CD4-positive, alpha-beta T cell treated with Interleukin-10 for 1 hour (primary cell): Measurements from ENCODE around the gene INPP4A.

Source experiments
- DNase-seq: peaks from one replicate; pipeline ENCODE4 v3.0.0-alpha.2; 2020

Gene INPP4A

GRCh38 chr2:98568161-98568956, 123.7 kb downstream of the INPP4A start:
- DNase-seq = no peak

DNA sequence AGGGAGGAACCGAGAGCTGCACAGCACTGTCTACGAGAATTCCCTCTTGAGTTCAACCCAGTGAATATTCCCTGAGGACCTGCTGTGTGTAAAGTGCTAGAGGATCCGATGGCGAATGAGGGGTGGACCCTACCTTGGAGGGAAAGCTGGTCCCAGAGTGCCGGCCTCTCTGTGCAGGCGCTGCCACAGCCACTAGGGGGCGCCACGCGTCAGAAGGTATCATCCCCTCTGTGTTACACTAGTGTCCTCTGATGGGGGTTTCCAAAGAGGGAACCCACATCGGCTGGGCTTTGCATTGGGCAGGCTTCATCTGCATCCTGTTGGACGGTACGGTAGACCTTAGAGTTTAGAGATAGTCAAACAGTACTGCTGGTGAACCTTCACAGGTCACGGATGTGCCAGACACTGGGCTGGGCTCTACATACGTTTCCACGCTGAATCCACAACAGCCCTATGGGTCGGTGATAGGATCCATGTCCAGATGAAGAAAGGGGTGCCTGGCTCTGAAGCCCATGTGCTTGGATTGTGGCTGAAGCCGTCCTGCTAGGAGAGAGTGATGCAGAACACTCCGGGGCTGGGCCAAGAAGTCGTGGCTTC, 124.6 kb downstream of the INPP4A start:
- peak; percentile 69 for DNase-seq

DNA sequence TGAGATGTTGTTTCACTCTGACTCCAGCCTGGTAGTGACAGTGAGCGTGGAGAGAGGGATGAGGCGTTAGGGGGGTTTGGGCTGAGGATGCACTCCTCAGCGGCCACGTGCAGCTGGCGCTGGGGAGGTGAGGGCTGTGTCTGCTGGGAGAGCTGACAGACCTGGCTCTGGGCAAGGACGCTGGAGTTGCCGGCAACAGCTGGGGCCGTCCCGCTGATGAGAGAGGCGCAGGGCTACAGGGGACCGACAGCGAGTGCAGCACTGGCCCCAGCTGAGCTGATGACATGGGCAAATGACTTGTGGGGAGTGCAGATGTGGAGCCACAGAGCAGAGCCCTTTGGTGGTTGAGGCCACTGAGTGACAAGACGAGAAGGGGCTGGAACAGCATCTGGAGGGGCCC, 125.3 kb downstream of the INPP4A start:
- no peak for DNase-seq

- DNase-seq = no peak
These were observed 125.7 kb downstream of the INPP4A start for GRCh38 chr2:98570356-98570755.

- no peak for DNase-seq
These were observed 126.6 kb downstream of the INPP4A start for GRCh38 chr2:98571121-98571701.

DNA sequence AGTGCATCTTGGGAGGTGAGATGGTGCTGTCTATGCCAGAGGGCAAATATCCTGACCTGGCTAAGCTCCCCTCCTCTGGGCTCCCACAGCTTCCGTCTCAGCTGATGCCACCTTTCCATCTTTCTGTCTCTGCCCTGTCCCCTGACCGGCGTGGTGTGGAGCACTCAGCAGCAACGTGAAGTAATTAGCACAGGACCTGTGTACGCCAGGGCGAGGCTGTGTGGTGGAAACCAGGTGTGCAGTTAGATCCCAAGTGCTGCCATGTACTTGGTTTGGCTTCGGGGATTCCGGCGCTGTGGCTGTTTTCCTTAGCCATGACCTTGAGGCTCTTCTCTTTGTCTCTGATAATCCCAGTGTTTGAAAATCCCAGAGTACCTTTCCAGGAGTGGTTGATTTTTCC, 127.1 kb downstream of the INPP4A start:
- DNase-seq = no peak

DNA sequence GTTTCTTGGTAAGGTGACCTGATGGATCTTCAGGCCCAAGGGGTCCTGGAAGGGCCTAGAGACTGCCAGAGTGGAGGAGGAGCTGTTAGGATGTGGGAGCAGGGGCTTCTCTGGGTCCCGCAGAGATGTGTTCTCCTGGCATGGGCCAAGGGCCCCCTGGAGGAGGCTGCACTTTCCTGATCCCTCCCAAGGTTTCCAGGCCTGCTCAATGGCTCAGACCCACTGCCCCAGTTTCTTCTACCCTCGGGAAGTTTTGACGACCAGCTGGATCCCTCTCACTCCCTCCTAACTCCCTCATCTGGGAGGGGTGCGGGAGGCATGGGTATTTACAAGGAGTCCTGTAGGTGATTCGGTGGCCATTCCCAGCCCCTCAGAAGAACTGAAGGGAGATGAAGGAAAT, 127.6 kb downstream of the INPP4A start:
- DNase-seq = no peak

- no peak for DNase-seq
These were observed 128.0 kb downstream of the INPP4A start for GRCh38 chr2:98572676-98573075.

DNA sequence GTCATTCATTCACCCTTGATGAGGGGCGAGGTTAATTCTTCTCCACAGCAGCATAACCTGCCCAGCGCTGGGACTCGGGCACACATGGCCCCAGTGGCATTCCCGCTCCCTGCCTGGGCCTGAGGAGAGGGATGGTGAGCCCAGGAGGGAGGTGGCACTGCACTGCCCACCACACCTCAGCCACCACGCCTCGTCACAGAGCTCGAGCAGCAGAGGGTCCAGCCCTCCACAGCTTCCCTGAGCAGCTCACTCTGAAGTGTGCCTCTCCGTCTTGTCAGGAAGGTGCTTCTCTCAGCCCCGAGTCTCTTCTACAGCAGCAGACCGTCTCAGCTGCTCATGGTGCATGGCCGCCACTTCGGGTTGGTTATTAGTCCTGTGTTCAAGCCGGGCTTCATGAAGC, 128.8 kb downstream of the INPP4A start:
- no peak for DNase-seq

DNA sequence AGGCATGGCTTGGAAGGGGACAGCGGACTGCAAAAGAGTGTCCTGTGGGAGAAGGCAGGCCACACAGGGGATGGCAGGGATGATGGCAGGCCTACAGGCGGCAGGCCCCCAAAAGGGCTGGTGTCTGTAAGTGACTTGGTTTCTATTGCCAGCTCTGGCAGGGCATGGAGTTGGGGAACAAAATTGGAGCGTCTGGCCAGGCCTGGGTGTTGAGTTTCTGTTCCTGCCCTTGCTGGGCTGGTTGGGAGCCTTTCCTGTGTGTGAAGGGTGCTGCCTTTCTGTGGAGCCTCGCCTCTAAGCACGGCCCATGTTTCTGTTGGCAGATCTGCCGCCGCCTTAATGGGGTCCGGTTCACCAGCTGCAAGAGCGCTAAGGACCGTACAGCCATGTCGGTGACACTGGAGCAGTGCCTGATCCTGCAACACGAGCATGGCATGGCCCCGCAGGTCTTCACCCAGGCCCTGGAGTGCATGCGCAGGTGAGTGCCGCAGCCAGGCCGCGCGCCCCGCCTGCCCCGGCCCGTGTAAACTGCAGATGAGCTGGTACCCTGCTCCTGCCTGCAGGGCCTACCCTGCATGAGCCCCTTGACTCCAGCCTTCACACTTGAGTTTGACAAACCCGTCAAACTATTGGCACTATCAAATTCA, 132.1 kb downstream of the INPP4A start:
- DNase-seq = no peak

GRCh38 chr2:98577313-98577712, 132.7 kb downstream of the INPP4A start:
- no peak for DNase-seq

- no peak for DNase-seq
These were observed 133.6 kb downstream of the INPP4A start for GRCh38 chr2:98578231-98578630.

DNA sequence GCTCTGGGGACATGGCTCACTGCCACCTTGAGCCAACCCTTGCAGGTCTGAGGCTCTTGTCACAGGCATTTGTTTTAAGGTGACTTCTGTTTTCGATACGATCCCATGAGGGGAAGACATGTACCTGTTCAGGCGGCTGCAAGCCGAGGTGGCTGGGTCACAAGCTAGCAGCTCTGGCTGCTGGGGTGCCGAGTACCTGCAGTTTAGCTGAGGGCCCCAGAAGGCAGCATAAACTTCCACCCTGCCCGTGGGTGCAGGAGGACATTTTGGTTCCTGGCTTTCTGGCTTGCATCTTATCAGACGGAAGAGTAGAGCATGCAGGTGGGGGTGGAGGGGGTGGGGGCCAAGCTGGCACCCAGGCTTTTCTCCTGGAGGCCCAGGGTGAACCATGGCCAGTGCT, 135.3 kb downstream of the INPP4A start:
- DNase-seq = no peak

- no peak for DNase-seq
These were observed 136.1 kb downstream of the INPP4A start for GRCh38 chr2:98580656-98581284.

DNA sequence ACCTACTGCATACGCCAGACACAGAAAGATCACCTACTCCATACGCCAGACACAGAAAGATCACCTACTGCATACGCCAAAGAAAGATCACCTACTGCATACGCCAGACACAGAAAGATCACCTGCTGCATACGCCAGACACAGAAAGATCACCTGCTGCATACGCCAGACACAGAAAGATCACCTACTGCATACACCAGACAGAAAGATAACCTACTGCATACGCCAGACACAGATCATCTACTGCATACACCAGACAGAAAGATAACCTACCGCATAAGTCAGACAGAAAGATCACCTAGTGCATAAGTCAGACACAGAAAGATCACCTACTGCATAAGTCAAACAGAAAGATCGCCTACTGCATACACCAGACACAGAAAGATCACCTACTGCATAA, 137.9 kb downstream of the INPP4A start:
- DNase-seq = no peak

- no peak for DNase-seq
These were observed 138.6 kb downstream of the INPP4A start for GRCh38 chr2:98583276-98583675.

GRCh38 chr2:98583816-98584618, 139.4 kb downstream of the INPP4A start:
- no peak for DNase-seq

- no peak for DNase-seq
These were observed 140.7 kb downstream of the INPP4A start for GRCh38 chr2:98585386-98585785.

DNA sequence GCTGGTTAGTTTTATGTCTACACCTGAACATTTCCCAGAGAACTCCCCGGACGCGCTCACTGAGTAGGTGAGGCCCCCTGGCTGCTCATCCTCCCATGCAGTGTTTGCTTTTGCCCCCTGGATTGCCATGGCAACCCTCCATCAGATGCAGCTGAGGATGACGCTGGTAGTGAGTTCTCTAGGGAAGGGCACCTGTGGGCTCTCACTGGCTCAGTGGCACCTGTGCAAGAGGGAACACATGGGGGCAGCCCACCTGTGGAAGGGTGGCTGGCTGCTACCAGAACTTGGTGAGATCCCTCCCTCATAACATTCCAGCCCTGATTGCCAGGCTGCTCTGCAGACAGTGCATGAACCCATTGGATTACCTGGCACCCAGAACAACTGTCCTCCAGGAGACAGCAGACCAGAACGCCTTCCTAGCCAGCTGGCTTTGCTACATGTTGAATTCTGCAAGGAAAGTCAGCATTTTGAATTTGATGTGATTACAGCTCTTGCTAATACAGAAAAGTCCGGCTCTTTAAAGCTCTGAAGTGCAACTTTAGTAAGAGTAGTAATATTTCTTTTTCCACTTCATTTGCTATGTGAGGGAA, 142.0 kb downstream of the INPP4A start:
- no peak for DNase-seq

DNA sequence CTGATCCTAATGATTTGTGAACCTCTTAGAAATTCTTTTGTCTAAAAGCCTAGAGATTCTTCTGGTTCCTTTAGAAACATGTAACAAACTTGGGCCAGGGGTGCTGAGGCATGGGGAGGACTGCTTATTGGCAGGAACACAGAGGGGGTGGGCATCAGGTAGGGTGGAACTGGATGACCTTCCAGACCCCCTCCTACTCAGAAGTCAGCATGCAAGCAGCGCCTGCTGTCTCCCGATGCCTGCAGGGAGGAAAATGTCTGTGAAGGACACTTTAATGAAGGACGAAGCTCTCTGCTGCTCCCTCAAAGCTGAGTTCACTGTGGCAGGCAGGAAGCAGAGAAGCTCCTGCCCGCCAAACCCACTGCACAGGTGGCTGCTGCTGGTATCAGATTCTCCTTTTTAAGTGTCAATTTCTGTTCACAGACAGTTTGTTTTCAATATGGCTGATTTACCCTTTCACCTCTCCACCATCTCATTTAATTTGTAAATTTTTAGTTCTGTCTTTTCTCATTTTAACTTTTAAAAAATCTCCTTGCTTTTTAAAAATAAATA, 144.3 kb downstream of the INPP4A start:
- no peak for DNase-seq

GRCh38 chr2:98589489-98589888, 144.8 kb downstream of the INPP4A start:
- DNase-seq = no peak

GRCh38 chr2:98592565-98592964, 147.9 kb downstream of the INPP4A start:
- DNase-seq = no peak
